Ovary (tissue), 9 donors: ENCODE results near the gene EFNA1. TPM values are rescaled to one million over a fixed set of nuclear protein-coding genes. Genes with fewer than 3 reads are reported as not detected.

Experiments used
- DNase-seq, 5 donors: peaks; one replicate each; pipeline ENCODE4 v3.0.0-alpha.2; 2019 to 2020
- H3K27ac ChIP-seq, 2 donors: fragments of 200-600 bp; one replicate each; pipeline versions ENCODE4 v1.5.1 to v1.8.0; 2019 to 2022
- H3K27me3 ChIP-seq: fragments of 200-600 bp; one replicate; pipeline ENCODE4 v1.8.0; 2022
- H3K36me3 ChIP-seq: fragments of 200-600 bp; sonication (generic); one replicate; pipeline ENCODE4 v1.5.1; 2019
- H3K4me1 ChIP-seq: one replicate; pipeline ENCODE4 v1.8.1; 2013; ENCODE audit warnings: mild to moderate bottlenecking, moderate library complexity; ENCODE audit not compliant: insufficient read depth
- H3K4me3 ChIP-seq: fragments of 200-600 bp; sonication (generic); one replicate; pipeline ENCODE4 v1.5.1; 2017
- H3K9me3 ChIP-seq, 2 donors: fragments of 200-600 bp in 1 of 2; sonication (generic) in 1 of 2; one replicate each; pipeline versions ENCODE4 v1.5.1 to v1.8.1; 2013 to 2019; ENCODE audit warnings: mild to moderate bottlenecking in 1 of 2, moderate library complexity in 1 of 2
- CTCF ChIP-seq, 3 donors: fragments of 450-650 bp in 2 of 3; fragments of 200-600 bp in 1 of 3; IDR thresholded peaks; one replicate each; pipeline versions ENCODE4 v1.5.1 to v1.8.0; 2016 to 2022; ENCODE audit warnings: antibody characterized with exemption in 3 of 3, mild to moderate bottlenecking in 1 of 3
- EP300 ChIP-seq: sonication (generic); formaldehyde crosslinking; IDR thresholded peaks from one replicate; pipeline ENCODE4 v1.6.1; 2017; ENCODE audit warnings: antibody characterized with exemption
- POLR2A ChIP-seq: fragments of 450-650 bp; IDR thresholded peaks from one replicate; pipeline ENCODE4 v1.6.1; 2017; ENCODE audit warnings: antibody characterized with exemption, mild to moderate bottlenecking, moderate library complexity
- WGBS, 3 donors: extraction: QIAGEN DNeasy Blood & Tissue Kit in 1 of 3; methylation state at CpG; one replicate each; pipeline versions ENCODE4 v1.1.5 to v1.1.7; 2013 to 2017; 5-methylcytosine and 5-hydroxymethylcytosine counted together
- intact Hi-C, 4 donors: fragments of 100-400 bp; cut with DNase I; formaldehyde crosslinking; loops; one replicate each; pipeline versions ENCODE4 v1.11.0 to v1.15.1; 2022 to 2023
- polyA plus RNA-seq, 2 donors: library from polyadenylated mRNA; stranded (reverse); fragments of 200-250 nt in 1 of 2; fragments of 350-450 nt in 1 of 2; fragmentation: Illumina TruSeq in 1 of 2; extraction: RNeasy Lipid Tissue Mini Kit (QIAGEN cat#74804) in 1 of 2; gene quantifications; one replicate each; pipeline ENCODE4 v1.2.3, GENCODE V29; 2013 to 2014
- small RNA-seq: library from RNA; depleted of rRNA; stranded (forward); fragments of <200 nt; gene quantifications from one replicate; pipeline ENCODE3, GENCODE V24; 2016
- total RNA-seq, 7 donors: library from RNA; depleted of rRNA in 2 of 7; stranded (reverse); fragments of >200 nt in 2 of 7; fragmentation: NEBNext Ultra II Directional in 3 of 7; extraction: Animal tissue kit (Norgen Biotek cat#: 25700) in 3 of 7; gene quantifications; one replicate each; pipeline versions ENCODE4 v1.1.0 to v1.2.4, GENCODE V29; 2016 to 2023
- donor health status: DM: no; HTN: no; CAD: no; lungs with moderate emphysema.
- donor health status: DM: no; HTN: no; CAD: no.
- donor health status: Bipolar disorder and iron deficiency.
- donor health status: DM: yes; HTN: yes; CAD: no.
- donor health status: DM: no; HTN: no; CAD: no.
- donor health status: DM: yes; HTN: yes; CAD: no.

The EFNA1 gene
- total and polyA plus RNA-seq, 9 donors, result 12.1 to 51.6 (median 18.6) TPM

DNA sequence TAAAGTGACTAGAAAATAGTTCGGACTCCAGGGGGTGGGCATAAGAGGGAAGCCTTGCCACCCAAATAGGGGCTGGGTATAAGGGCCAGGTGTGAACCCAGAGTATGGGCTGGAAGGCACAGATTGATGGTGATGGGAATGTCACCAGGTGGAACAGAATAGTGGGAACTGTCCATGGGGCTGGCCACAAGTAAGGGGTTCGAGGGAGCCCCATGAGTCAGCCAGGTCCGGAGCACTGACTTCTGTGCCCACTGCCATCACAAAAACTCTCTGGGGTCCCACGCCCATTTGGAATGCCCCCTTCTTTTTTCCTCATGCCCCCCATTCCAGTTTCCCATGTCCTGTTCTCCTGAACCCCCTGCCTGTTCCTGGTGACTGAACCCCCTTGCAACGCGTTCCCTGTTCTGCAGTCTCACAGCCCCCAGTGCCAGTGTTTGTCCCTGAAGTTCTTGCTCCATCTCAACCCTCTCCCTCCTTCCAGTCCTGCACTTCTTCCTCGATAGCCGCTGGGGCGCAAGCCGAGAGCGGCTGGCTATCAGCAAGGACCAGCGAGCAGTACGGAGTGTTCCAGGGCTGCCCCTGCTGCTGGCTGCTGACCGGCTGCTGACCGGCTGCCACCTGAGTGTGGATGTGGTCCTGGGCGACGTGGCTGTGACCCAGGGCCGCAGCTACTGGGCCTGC lies 53.8 kb downstream of the EFNA1 start:
- no peaks in the 10 kb centered on the region for H3K27me3 ChIP-seq
- H3K4me1 ChIP-seq, result no peaks in the 10 kb centered on the region
- intact Hi-C loops, result no loop called here
- 85 to 87% (median 85%) methylated on average over 18 of the region's 18 CpGs for WGBS, 3 donors
- no peaks in the 10 kb centered on the region for H3K9me3 ChIP-seq
- no peak overlapping the region for H3K27ac ChIP-seq
- H3K36me3 ChIP-seq, result no peaks in the 10 kb centered on the region
- DNase-seq, result peak in 2 of 5 donors; percentile 5 to 6
- no peak overlapping the region for H3K4me3 ChIP-seq
- TF ChIP-seq CTCF (IDR thresholded peaks at IDR 0.05) (no peak), POLR2A (no peak), EP300 (no peak)

GRCh38 chr1:155182052-155182550 lies 54.4 kb downstream of the EFNA1 start:
- no peaks in the 10 kb centered on the region for H3K4me1 ChIP-seq
- H3K27ac ChIP-seq, result no peak overlapping the region
- DNase-seq, result peak in 2 of 5 donors; percentile 8 to 12
- TF ChIP-seq POLR2A (no peak), EP300 (no peak), CTCF (IDR thresholded peaks at IDR 0.05) (no peak)
- intact Hi-C loops, result no loop called here
- no peaks in the 10 kb centered on the region for H3K27me3 ChIP-seq
- no peaks in the 10 kb centered on the region for H3K9me3 ChIP-seq
- H3K4me3 ChIP-seq, result no peak overlapping the region
- WGBS, 3 donors, result 80 to 90% (median 89%) methylated on average over 7 of the region's 7 CpGs
- no peaks in the 10 kb centered on the region for H3K36me3 ChIP-seq

- no peaks in the 10 kb centered on the region for H3K36me3 ChIP-seq
- DNase-seq, result peak in 3 of 5 donors; percentile 16 to 26 (median 22)
- H3K4me3 ChIP-seq, result no peak overlapping the region
- WGBS, 3 donors, result 89 to 91% (median 90%) methylated on average over 20 of the region's 20 CpGs
- intact Hi-C loops, result no loop called here
- H3K27ac ChIP-seq, result no peak overlapping the region
- H3K4me1 ChIP-seq, result no peaks in the 10 kb centered on the region
- no peak for TF ChIP-seq EP300
- TF ChIP-seq POLR2A, result no peak
- no peak for TF ChIP-seq CTCF (IDR thresholded peaks at IDR 0.05)
- H3K9me3 ChIP-seq, result no peaks in the 10 kb centered on the region
- H3K27me3 ChIP-seq, result no peaks in the 10 kb centered on the region
These were observed 56.1 kb downstream of the EFNA1 start for GRCh38 chr1:155183775-155184221.

DNA sequence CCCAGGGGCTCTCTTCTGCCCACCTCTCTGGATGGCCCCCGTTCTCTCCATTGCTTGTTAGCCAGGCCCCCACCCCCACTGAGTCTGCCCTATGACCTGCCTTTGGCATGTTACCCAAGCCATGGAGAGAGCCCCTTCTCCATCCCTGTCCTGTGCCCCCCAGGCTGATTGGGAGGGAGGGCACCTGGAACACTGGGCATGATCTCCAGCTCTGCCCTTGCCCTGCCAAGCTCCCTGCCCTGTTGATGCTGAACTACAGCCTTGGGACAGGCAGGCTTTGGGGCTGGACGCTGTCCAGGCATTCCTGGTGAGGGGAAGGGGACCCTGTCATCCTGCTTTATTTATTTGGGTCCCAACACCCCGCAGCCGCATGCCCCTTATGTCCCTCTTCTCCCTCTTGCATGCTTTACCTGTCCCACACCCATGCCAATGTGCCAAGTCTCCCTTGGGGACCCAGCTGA lies 56.7 kb downstream of the EFNA1 start:
- intact Hi-C loops, result no loop called here
- H3K9me3 ChIP-seq, result no peaks in the 10 kb centered on the region
- H3K4me1 ChIP-seq, result no peaks in the 10 kb centered on the region
- H3K4me3 ChIP-seq, result no peak overlapping the region
- WGBS, 3 donors, result 80 to 90% (median 89%) methylated on average over 4 of the region's 4 CpGs
- H3K36me3 ChIP-seq, result no peaks in the 10 kb centered on the region
- TF ChIP-seq EP300 (no peak), POLR2A (no peak), CTCF (IDR thresholded peaks at IDR 0.05) (no peak)
- H3K27me3 ChIP-seq, result no peaks in the 10 kb centered on the region
- peak in 4 of 5 donors; percentile 14 to 31 (median 15) for DNase-seq
- H3K27ac ChIP-seq, result no peak overlapping the region

Small RNAs within 50 kb of the gene (small RNA-seq; reads per million reads assigned to genes)
- gene HMGN2P18, result not detected
- not detected for gene RF00019

Other genes starting within 250 kb of the EFNA1 start
- 10 to 100 TPM in 6 of 7 donors, 1 to 10 TPM in 1; 8.6 to 50.7 (median 35.3) TPM for gene PMVK, start 191.2 kb upstream of the EFNA1 start, total RNA-seq
- 10 to 100 TPM; 21.4 to 30.6 TPM for gene PMVK, start 191.2 kb upstream of the EFNA1 start, polyA plus RNA-seq
- 100 to 1,000 TPM in 6 of 7 donors, 10 to 100 TPM in 1; 78.7 to 170 (median 120) TPM for gene PBXIP1, start 171.8 kb upstream of the EFNA1 start, total RNA-seq
- gene PBXIP1, start 171.8 kb upstream of the EFNA1 start, polyA plus RNA-seq, result 100 to 1,000 TPM; 105 to 151 TPM
- 10 to 100 TPM; 17.2 to 53.0 (median 42.5) TPM for gene PYGO2, start 166.1 kb upstream of the EFNA1 start, total RNA-seq
- gene PYGO2, start 166.1 kb upstream of the EFNA1 start, polyA plus RNA-seq, result 10 to 100 TPM; 25.0 to 28.8 TPM
- 100 to 1,000 TPM in 1 of 7 donors, 10 to 100 TPM in 6; 36.8 to 183 (median 80.0) TPM for gene SHC1, start 157.1 kb upstream of the EFNA1 start, total RNA-seq
- gene SHC1, start 157.1 kb upstream of the EFNA1 start, polyA plus RNA-seq, result 100 to 1,000 TPM in 1 of 2 donors, 10 to 100 TPM in 1; 56.8 to 161 TPM
- gene CKS1B, start 153.2 kb upstream of the EFNA1 start, total RNA-seq, result 10 to 100 TPM; 12.2 to 29.9 (median 24.8) TPM
- 10 to 100 TPM; 41.7 to 55.8 TPM for gene CKS1B, start 153.2 kb upstream of the EFNA1 start, polyA plus RNA-seq
- gene FLAD1, start 144.5 kb upstream of the EFNA1 start, total RNA-seq, result 10 to 100 TPM; 11.1 to 30.0 (median 19.9) TPM
- gene FLAD1, start 144.5 kb upstream of the EFNA1 start, polyA plus RNA-seq, result 10 to 100 TPM; 14.2 to 16.4 TPM
- not detected for gene LENEP, start 134.3 kb upstream of the EFNA1 start, total RNA-seq
- not detected for gene LENEP, start 134.3 kb upstream of the EFNA1 start, polyA plus RNA-seq
- 10 to 100 TPM; 15.3 to 45.5 (median 33.1) TPM for gene ZBTB7B, start 125.1 kb upstream of the EFNA1 start, total RNA-seq
- 10 to 100 TPM in 1 of 2 donors, 1 to 10 TPM in 1; 3.6 to 18.2 TPM for gene ZBTB7B, start 125.1 kb upstream of the EFNA1 start, polyA plus RNA-seq
- 1 to 10 TPM in 4 of 7 donors, under 1 TPM in 2, not detected in 1; 0.45 to 1.4 (median 1.2) TPM for gene DCST2, start 94.1 kb upstream of the EFNA1 start, total RNA-seq
- gene DCST2, start 94.1 kb upstream of the EFNA1 start, polyA plus RNA-seq, result 1 to 10 TPM in 1 of 2 donors, under 1 TPM in 1; 0.17 to 1.1 TPM
- under 1 TPM in 4 of 7 donors, not detected in 3; 0.22 to 0.80 (median 0.51) TPM for gene DCST1, start 94.1 kb upstream of the EFNA1 start, total RNA-seq
- gene DCST1, start 94.1 kb upstream of the EFNA1 start, polyA plus RNA-seq, result under 1 TPM in 1 of 2 donors, not detected in 1; 0.06 TPM
- 100 to 1,000 TPM in 1 of 7 donors, 10 to 100 TPM in 6; 34.8 to 149 (median 67.8) TPM for gene ADAM15, start 76.6 kb upstream of the EFNA1 start, total RNA-seq
- 10 to 100 TPM; 17.0 to 61.7 TPM for gene ADAM15, start 76.6 kb upstream of the EFNA1 start, polyA plus RNA-seq
- gene EFNA4, start 64.1 kb upstream of the EFNA1 start, total RNA-seq, result 10 to 100 TPM in 5 of 7 donors, 1 to 10 TPM in 2; 8.6 to 14.1 (median 12.2) TPM
- 10 to 100 TPM in 1 of 2 donors, 1 to 10 TPM in 1; 7.3 to 10.6 TPM for gene EFNA4, start 64.1 kb upstream of the EFNA1 start, polyA plus RNA-seq
- gene EFNA3, start 49.0 kb upstream of the EFNA1 start, total RNA-seq, result 1 to 10 TPM; 1.3 to 3.7 (median 2.4) TPM
- gene EFNA3, start 49.0 kb upstream of the EFNA1 start, polyA plus RNA-seq, result 1 to 10 TPM; 1.6 to 2.1 TPM
- gene SLC50A1, start 8.0 kb downstream of the EFNA1 start, total RNA-seq, result 10 to 100 TPM; 10.8 to 31.4 (median 16.8) TPM
- 10 to 100 TPM; 19.7 to 50.2 TPM for gene SLC50A1, start 8.0 kb downstream of the EFNA1 start, polyA plus RNA-seq
- gene DPM3, start 12.7 kb downstream of the EFNA1 start, total RNA-seq, result 100 to 1,000 TPM in 1 of 7 donors, 10 to 100 TPM in 6; 59.3 to 126 (median 85.5) TPM
- gene DPM3, start 12.7 kb downstream of the EFNA1 start, polyA plus RNA-seq, result 100 to 1,000 TPM in 1 of 2 donors, under 1 TPM in 1; 0.70 to 168 TPM
- gene KRTCAP2, start 45.4 kb downstream of the EFNA1 start, total RNA-seq, result 100 to 1,000 TPM in 6 of 7 donors, 10 to 100 TPM in 1; 96.5 to 209 (median 158) TPM
- gene KRTCAP2, start 45.4 kb downstream of the EFNA1 start, polyA plus RNA-seq, result 100 to 1,000 TPM; 219 to 499 TPM
- under 1 TPM in 6 of 7 donors, not detected in 1; 0.12 to 0.87 (median 0.54) TPM for gene TRIM46, start 46.0 kb downstream of the EFNA1 start, total RNA-seq
- gene TRIM46, start 46.0 kb downstream of the EFNA1 start, polyA plus RNA-seq, result under 1 TPM; 0.12 to 0.24 TPM
- 10 to 100 TPM; 19.9 to 50.2 (median 29.1) TPM for gene THBS3, start 80.0 kb downstream of the EFNA1 start, total RNA-seq
- 10 to 100 TPM; 23.1 to 28.2 TPM for gene THBS3, start 80.0 kb downstream of the EFNA1 start, polyA plus RNA-seq
- gene MTX1, start 80.8 kb downstream of the EFNA1 start, total RNA-seq, result 10 to 100 TPM; 18.5 to 33.4 (median 27.7) TPM
- 10 to 100 TPM; 15.6 to 35.4 TPM for gene MTX1, start 80.8 kb downstream of the EFNA1 start, polyA plus RNA-seq
- gene ENTREP3, start 127.6 kb downstream of the EFNA1 start, total RNA-seq, result 10 to 100 TPM; 10.8 to 22.4 (median 20.2) TPM
- gene ENTREP3, start 127.6 kb downstream of the EFNA1 start, polyA plus RNA-seq, result 10 to 100 TPM in 1 of 2 donors, 1 to 10 TPM in 1; 9.3 to 11.8 TPM
- gene SCAMP3, start 134.5 kb downstream of the EFNA1 start, total RNA-seq, result 10 to 100 TPM; 27.1 to 63.0 (median 40.7) TPM
- 10 to 100 TPM; 40.9 to 46.6 TPM for gene SCAMP3, start 134.5 kb downstream of the EFNA1 start, polyA plus RNA-seq
- 10 to 100 TPM; 37.9 to 60.9 (median 50.1) TPM for gene CLK2, start 145.6 kb downstream of the EFNA1 start, total RNA-seq
- gene CLK2, start 145.6 kb downstream of the EFNA1 start, polyA plus RNA-seq, result 10 to 100 TPM; 46.4 to 51.3 TPM
- 1 to 10 TPM in 6 of 7 donors, under 1 TPM in 1; 0.69 to 7.1 (median 4.4) TPM for gene HCN3, start 149.6 kb downstream of the EFNA1 start, total RNA-seq
- gene HCN3, start 149.6 kb downstream of the EFNA1 start, polyA plus RNA-seq, result 1 to 10 TPM; 2.5 to 2.9 TPM
- under 1 TPM in 1 of 7 donors, not detected in 6; 0.41 TPM for gene PKLR, start 173.6 kb downstream of the EFNA1 start, total RNA-seq
- not detected for gene PKLR, start 173.6 kb downstream of the EFNA1 start, polyA plus RNA-seq
- gene FDPS, start 181.0 kb downstream of the EFNA1 start, total RNA-seq, result 100 to 1,000 TPM in 2 of 7 donors, 10 to 100 TPM in 5; 50.7 to 177 (median 74.9) TPM
- 100 to 1,000 TPM in 1 of 2 donors, 10 to 100 TPM in 1; 80.8 to 423 TPM for gene FDPS, start 181.0 kb downstream of the EFNA1 start, polyA plus RNA-seq
- 10 to 100 TPM; 13.5 to 55.6 (median 29.9) TPM for gene RUSC1, start 193.0 kb downstream of the EFNA1 start, total RNA-seq
- gene RUSC1, start 193.0 kb downstream of the EFNA1 start, polyA plus RNA-seq, result 10 to 100 TPM; 20.0 to 24.9 TPM